GM21723 (cell line): ENCODE measurements around the gene ELK1.
A peak's percentile ranks its signal among the peaks of the same experiment; 100 is the strongest.

Experiments
- ATAC-seq: cut with Tn5 transposase; IDR thresholded peaks from one replicate; pipeline ENCODE4 v1.9.1; 2021; ENCODE audit warnings: mild to moderate bottlenecking, moderate library complexity; ENCODE audit not compliant: unreplicated experiment

Gene ELK1

GRCh38 chrX:47645530-47645929 is 4.8 kb downstream of the ELK1 start:
- ATAC-seq, result no peak

- ATAC-seq, result no peak
These were observed 5.7 kb downstream of the ELK1 start for GRCh38 chrX:47644557-47645091.

DNA sequence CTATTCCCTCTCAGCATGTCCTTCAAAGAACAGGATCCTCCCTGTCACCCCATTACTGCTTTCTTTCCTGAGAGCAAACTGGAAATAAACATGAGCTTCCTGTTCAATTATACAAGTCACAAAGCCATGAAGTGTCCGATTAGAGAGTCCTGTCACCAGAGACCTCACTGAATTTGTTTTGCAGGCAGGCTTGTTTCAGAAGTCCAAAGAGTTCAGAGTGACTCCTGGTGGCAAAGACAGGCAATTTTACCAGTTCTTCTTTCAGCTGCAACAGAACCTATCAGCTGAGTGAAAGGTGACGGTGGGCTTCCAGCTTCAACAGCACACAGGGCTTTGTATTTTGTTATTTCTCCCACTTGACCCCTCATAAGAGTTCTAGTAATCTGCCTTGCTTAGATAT is 6.4 kb downstream of the ELK1 start:
- ATAC-seq, result no peak

DNA sequence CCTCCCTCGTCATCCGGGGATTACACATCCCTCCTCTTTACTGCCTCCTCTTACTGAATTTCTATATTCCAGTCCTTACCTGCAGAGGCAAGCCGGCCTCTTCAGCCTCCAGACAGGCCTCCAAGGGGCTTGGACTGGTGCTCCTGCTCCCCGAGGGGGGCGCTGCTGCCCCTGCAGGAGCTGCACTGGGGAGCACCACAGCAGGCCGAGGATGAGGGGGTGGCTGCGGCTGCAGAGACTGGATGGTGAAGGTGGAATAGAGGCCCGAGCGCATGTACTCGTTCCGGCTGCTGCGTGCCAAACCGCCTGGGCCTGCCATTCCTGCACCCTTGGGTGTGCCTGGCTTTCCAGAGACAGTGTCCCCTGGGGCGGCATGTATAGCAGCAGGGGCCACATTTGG is 11.5 kb downstream of the ELK1 start:
- no peak for ATAC-seq

DNA sequence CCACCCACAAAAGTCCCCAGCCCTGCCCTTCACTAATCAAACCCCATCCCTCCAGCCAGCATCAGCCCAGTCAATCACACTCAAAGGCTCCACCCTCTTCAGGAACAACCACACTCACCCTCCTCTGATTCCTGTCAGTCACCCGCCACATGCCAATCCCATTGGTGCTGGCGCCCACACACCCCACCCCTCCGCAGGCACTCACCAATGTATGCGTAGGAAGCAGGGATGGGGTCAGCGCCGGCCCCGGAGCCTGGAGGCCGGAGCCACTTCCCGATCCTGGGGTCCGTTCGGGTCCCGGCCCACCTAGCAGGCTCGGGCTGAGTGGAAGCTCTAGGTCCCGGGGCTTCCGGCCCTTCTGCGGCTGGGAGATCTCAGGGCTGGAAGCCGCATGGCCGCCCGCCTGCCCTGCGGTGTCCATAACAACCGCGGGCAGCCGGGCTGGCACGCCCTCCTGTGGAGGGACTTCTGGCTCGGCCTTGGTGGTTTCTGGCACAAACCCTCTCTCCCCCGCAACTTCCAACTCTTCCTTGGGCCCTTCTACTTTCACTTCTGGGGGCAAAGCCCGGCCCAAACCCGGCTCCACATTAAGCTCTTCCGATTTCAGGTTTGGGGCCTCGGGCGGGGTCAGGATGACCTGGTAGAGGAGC is 12.7 kb downstream of the ELK1 start:
- ATAC-seq, result peak; percentile 66

DNA sequence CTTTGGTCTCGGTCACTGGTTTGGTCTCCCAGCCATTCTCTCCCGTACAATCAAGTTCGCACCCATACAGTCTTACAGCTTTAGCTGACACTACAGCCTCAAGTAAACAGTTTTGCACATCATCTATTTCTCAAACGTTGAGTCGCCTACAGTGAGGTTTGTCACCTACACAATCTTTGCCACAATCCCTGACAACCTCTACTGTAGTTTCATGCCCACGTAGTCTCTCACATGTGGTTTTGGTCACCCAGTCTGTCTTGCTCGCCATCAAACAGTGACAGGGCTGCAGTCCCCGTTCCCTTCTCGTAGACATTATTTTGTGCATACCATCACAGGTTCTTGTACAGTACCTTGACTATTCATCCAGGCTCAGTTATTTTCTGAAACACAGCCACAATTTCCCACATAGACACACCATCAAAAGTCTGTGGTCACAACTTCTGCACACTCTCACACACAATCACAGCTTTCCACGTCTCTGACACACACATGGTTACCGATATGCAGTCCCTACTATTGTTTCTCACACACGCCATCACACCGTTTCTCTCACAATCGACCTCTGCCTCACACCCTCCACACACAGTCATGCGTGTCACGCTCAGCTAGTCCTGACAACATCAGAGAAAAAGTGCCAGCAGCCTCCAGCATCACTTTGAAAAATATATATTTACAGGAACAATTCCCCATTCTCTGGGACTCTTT is 15.3 kb downstream of the ELK1 start:
- ATAC-seq, result no peak

DNA sequence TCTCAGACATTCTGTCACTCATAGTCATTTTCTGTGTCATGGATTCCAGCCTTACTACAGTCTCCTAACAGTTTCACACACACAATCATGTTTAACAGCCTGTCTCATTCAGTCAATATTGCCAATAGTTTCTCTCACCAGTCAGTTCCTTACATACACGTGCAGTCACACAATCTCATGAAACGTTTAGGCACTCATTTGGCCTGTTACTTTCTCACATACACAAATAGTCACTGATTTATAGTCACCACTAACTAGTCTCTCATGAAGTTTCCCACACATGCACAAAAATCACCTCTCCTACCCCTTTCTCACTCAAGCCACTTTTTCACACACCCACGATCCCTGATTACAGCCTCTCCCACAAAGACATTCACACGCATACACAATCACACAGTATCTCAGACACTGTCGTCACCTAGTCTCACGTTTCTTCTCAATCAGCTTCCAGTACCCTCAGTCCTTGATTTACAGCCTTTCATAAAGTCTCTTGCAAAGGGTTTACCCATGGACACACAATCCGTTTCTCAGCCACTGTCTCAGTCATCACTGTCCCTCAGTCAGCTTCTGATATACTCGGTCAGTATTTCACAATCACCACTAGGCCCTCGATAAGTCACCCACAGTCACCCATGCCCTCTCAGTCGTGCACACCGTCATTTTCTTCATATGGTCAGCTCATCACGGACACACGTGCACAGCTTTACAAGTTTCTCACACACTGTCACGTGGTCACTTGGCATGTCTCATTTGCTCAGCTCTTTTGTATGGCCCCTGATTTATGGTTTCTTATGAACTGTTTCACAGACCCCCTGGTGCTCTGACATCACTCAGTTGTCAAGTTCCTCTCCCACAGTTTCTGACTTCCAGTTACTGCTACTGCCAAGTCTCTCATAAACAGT is 16.4 kb downstream of the ELK1 start:
- ATAC-seq, result no peak

GRCh38 chrX:47632666-47633065 is 17.7 kb downstream of the ELK1 start:
- ATAC-seq, result no peak

DNA sequence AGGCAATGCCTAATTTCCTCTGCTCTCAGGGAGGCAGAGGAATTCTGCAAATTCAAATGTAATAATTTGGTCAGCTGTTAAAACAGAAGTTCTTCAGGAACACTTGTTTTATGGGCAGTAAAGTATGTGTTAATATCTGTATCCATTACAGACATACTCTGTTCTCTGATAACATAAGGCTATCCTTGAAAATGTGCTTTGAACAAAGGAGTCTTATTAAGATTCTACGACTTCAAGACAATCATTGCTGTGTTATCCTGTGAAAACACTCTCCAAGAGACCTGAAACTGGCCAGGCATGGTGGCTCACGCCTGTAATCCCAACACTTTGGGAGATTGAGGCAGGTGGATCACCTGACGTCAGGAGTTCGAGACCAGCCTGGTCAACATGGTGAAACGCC is 18.7 kb downstream of the ELK1 start:
- ATAC-seq, result no peak

GRCh38 chrX:47629419-47630200 is 20.8 kb downstream of the ELK1 start, which contains the start of gene CFP:
CFP (minus strand) TSS chrX:47629930; CDS start chrX:47629844, 86 bp downstream.
- ATAC-seq, result no peak

DNA sequence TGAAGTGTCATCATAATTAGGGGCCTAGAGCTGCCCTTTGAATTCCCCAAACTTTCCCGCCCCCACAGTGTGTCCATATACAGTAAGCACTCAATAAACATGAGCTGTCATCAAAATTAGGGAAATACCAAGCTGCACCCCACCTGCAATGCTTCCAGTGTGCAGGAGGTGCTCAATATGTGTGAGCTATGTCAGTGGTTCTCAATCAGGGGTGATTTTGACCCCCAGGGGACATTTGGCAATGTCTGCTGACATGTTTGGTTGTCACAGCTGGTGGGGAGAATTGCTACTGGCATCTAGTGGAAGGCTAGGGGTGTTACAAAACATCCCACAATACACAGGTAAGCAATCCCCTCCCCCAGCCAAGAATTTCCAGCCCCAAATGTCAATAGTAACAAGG is 21.4 kb downstream of the ELK1 start:
- no peak for ATAC-seq

GRCh38 chrX:47625365-47625764 is 25.0 kb downstream of the ELK1 start:
- no peak for ATAC-seq

- ATAC-seq, result no peak
These were observed 26.8 kb downstream of the ELK1 start for GRCh38 chrX:47623540-47624027.

- ATAC-seq, result no peak
These were observed 28.5 kb downstream of the ELK1 start for GRCh38 chrX:47621851-47622250.

DNA sequence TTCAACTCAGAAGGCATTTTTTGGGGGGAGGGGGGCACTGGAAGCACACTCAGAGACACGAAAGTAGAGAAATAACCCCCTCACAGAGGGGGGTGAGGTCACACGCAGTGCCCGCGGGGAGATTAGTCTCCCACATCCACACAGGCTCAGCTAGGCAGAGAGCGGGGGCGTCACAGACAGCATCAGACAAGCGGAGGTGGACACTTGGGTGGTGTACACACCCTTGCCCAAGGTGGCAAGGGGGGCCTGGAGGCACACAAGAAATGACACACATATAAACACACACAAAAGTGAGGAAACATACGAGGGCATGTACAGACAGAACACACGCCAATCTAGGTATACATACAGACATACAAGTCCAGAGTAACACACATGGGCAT is 30.1 kb downstream of the ELK1 start:
- ATAC-seq, result no peak

GRCh38 chrX:47619486-47620302 is 30.7 kb downstream of the ELK1 start, which contains the start of gene SYN1:
SYN1 (minus strand) TSS chrX:47619857; CDS start chrX:47619728, 129 bp downstream.
- peak; percentile 78 for ATAC-seq

- ATAC-seq, result no peak
These were observed 31.4 kb downstream of the ELK1 start for GRCh38 chrX:47618923-47619485.

GRCh38 chrX:47614618-47615017 is 35.7 kb downstream of the ELK1 start:
- no peak for ATAC-seq

DNA sequence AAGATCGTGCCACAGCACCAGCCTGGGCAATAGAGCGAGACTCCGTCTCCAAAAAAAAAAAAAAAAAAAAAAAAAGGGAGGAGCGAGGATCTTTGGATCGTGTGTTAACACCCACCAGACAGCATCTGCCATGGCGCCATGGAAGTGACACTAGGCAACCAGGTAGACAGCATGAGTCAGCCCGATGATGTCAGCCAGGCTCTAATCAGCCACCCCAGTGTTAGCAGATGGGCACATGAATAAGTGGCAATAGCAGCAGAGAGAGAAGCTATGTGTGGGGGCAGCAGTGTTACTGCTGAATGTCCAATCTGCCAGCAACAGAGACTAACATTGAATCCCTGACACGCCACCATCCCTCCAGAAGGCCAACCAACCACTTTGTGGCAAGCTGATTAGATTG is 37.3 kb downstream of the ELK1 start:
- no peak for ATAC-seq
